ENCODE data around the gene EDN3.

The EDN3 gene

DNA sequence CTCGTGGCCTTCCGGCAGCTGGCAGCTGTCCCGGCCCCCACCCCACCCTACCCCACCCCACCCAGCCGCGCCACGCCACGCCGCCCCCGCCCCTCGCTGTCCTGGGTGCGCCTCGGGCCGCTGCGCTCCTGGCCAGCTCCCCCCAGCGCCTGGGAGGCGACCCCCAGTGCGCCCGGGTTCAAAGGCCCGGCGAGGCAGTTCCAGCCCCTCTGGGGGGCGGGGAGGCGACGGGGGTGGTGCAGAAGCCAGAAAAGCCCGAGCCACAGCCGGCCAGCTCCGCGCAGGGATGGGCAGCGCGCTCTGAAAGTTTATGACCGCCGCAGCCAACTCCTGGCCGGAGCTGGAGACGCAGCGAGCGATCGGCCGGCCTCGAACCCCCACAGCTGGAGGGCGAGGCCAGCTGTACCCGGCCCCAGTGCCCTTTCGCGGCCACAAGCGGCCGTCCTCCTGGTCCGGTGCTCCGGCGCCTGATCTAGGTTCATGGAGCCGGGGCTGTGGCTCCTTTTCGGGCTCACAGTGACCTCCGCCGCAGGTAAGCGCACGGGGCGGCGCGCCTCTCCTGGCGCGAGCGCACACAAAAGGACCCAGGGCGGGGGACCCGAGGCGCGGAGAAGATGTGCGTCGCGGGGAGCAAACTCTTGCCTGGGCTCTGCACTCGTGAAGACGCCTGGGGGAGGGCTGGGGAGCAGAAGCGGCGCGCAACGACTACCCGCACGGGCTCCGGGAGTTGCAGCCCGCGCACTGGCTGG, at the start of gene EDN3:
Gene EDN3 (plus strand): TSS at position 279 of the 749 bp plus-strand sequence. CDS start 202 bp downstream, at position 481.
- no peak for DNase-seq (ENCODE audit: low spot score)

GRCh38 chr20:59253325-59253724, 47.1 kb upstream of the EDN3 start:
- no peak for DNase-seq (ENCODE audit: low spot score)

DNA sequence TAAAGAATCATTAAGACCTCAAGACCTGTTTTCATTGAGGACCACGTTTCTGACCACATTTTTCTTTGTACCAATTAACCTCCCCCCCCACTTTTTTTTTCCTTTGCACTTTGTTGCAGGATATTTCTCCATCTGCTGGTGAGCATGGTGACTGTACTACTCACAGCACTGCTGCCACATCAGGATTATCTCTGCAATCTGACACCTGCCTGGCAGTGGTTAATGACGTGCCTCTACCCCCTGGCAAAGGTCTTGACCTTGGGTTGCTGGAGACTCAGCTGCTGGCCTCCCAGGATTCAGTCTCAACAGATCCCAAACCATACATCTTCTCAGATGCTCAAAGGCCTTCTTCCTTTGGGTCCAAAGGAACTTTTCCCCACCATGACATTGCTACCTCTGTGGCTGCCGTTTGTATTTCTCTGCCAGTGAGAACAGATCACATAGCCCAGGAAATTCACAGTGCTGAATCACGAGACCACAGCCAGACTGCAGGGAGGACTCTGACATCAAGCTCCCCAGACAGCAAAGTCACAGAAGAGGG, 46.6 kb upstream of the EDN3 start:
- no peak for DNase-seq (ENCODE audit: low spot score)

DNA sequence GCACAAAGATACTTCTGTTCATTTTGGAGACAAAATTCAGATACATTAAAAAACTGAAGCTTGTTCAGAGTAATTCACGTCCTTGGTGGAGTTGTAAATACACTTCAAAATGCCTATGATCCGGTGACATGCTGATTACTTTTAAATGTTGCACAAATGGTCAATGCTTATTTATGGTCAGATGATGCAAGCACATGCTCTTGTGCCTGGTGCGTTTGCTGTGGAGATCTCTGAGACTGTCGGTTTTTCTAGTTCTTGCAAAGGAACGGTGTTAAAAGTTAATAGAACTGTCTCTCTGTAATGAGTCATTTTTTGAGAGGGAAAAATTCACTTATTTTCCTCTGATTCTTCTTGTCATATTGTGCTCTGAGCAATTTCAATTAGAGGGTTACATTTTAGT, 45.2 kb upstream of the EDN3 start:
- no peak for DNase-seq (ENCODE audit: low spot score)

DNA sequence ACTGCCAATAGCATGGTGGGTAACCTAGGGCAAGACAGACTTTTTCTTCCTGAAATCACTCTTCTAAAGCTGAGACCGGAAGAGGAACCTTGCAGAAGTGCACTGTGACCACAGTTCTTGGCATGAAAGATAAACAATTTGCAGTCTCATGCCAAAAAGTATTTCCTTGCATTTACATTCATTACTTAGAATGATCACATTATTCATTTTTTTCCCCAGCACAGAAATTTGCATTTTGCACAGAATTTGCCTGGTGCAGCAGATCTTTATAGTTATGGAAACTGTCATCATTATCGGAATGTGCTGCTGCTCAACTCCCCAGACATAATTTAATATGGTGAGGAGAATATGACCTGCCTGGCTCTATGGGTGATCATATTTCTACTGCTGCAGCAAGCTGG, 42.2 kb upstream of the EDN3 start:
- DNase-seq (ENCODE audit: low spot score), result no peak

GRCh38 chr20:59259946-59260345, 40.5 kb upstream of the EDN3 start:
- no peak for DNase-seq (ENCODE audit: low spot score)

- no peak for DNase-seq (ENCODE audit: low spot score)
Observed at GRCh38 chr20:59265298-59265697, 35.1 kb upstream of the EDN3 start.

DNA sequence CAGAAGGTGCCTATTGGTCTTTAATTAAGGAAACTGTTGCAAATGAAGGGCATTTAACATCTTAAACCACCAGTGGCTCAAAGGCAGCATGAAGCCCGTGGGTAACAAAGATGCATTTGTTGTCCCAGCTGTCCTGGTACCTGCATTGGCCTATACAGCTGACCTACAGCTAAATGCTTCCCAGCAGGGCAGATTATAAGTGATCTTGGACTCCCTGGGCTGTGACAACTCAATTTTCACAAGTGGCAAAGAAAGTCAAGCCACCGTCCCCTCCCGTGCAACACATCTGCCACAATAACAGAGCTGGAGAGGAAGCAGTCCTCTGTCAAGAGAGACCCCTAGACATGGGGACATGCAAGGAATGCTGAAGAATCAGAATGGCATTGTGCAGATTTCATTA, 31.5 kb upstream of the EDN3 start:
- no peak for DNase-seq (ENCODE audit: low spot score)

DNA sequence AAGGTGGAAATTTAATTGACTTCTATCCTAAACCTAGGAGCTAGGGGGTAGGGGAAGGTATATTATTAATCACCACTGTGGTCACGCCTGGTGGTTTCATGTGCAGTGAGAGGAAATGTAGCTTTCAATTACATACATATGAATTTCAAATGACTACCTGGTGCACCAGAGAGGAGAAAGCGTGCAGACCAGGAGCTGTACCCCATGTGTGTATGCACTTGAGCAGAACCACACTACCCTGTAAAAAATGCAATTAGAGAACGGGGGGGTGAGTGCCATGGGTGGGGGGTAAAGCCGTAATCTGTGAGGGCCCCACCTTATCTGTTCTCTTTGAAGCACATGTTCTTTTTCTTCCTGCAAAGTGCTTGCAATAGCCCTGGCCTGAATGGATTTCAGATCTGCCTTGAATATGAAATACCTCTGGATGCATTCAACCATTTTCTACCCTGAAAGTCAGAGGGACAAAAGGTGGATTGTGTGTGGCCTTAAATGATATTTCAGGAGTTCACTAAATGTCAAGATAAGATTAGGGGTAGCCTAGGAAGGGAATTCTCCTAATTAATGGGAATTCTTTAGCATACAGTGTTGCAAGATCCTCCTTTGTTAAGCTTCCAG, 30.9 kb upstream of the EDN3 start:
- no peak for DNase-seq (ENCODE audit: low spot score)

DNA sequence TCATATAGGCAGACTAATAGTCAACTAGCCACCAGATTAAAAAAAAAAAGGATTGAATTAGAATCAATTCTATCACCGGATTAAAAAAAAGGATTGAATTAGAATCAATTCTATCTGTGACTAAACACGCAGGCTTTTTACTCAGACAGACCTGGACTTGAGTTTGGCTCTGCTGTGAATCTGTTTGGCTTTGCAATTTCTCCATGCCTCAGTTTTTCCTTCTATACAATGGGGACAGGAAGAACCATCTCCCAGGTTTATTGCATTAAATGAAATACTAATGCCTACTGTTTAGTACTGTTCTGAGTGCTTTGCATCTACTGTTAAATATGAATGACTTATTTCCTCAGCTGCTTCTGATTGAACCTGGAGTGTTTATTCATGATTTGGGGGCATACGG, 30.0 kb upstream of the EDN3 start:
- DNase-seq (ENCODE audit: low spot score), result no peak

- no peak for DNase-seq (ENCODE audit: low spot score)
Observed at GRCh38 chr20:59273739-59274357, 26.6 kb upstream of the EDN3 start.

- DNase-seq (ENCODE audit: low spot score), result no peak
Observed at GRCh38 chr20:59276938-59277337, 23.5 kb upstream of the EDN3 start.

DNA sequence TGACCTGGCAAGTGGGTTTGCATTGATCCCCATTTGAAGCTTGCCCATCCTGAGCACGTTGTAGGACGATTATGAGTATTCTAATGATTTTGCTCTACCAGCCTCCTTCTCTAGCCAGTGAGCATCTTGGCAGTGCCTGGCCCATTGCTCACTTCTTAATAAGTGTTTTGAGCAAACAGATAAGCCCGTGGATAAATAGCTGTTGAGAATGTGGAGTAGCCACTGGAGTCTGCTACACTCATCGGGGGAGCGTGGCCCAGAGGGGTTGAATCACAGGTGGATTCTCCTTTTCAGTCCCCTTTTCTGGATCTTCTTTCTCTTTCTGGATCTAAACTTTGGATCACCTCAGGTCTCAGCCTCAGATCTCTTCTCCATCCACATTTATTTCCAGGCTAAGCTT, 15.9 kb upstream of the EDN3 start:
- no peak for DNase-seq (ENCODE audit: low spot score)

- no peak for DNase-seq (ENCODE audit: low spot score)
Observed at GRCh38 chr20:59289994-59290393, 10.4 kb upstream of the EDN3 start.

GRCh38 chr20:59291740-59292383, 8.5 kb upstream of the EDN3 start:
- DNase-seq (ENCODE audit: low spot score), result peak; percentile 52

GRCh38 chr20:59295531-59295930, 4.9 kb upstream of the EDN3 start:
- DNase-seq (ENCODE audit: low spot score), result no peak

DNA sequence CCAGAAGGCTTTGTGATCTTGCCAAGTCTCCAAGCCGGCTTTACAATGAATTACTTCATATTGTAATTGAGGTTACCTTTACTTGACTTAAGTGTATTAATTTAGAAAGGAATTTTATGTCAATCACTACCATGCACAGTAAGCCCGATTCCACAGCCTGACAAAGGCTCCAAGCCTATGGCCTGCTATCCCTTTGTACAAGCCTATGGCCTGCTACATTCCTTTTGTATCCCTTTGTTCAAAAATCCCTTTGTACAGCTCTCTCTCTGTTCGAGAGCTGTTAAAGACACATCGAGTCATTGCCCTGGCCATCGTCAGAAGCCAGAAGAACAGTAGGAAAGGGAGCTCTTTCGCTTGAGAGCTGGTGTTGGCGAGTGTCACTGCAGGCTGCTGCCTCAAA, 2.7 kb upstream of the EDN3 start:
- no peak for DNase-seq (ENCODE audit: low spot score)

DNA sequence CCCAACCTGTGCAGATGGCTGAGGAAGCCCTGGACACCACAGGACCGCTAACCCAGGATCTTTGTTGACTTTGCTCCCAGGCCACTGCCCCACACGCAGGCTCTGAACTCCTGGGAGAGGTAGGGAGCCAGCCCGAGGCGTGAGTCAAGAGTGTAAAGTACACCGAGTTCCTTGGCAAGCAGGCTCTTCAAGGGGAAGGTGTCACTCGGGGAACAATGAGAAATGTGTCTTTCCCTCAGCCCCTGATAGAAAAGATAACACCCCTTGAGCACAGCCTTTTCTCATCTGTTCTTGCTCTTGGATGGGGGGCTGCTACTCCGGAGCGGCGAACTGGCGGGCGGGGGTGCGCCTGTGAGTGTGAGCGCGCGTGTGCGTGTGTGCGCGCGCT, 472 bp upstream of the EDN3 start:
- DNase-seq (ENCODE audit: low spot score), result peak; percentile 14

DNA sequence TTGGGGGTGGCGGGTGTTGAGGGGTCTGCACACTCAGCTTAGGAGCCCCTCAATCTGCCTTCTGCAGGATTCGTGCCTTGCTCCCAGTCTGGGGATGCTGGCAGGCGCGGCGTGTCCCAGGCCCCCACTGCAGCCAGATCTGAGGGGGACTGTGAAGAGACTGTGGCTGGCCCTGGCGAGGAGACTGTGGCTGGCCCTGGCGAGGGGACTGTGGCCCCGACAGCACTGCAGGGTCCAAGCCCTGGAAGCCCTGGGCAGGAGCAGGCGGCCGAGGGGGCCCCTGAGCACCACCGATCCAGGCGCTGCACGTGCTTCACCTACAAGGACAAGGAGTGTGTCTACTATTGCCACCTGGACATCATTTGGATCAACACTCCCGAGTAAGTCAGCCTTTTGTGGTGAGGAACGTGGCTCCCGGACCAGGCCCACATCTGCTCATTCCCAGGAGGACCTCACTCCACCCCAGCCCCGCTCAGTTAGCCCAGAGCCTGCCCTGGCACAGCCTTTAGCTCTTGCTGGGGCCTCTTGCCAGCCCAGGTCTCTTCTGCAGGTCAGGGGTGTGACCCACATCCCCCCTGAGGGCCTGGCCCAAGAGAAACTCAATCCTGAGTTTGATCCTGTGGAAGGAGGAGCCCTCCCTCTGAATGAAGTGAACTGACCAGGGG, 1.1 kb downstream of the EDN3 start:
- no peak for DNase-seq (ENCODE audit: low spot score)

DNA sequence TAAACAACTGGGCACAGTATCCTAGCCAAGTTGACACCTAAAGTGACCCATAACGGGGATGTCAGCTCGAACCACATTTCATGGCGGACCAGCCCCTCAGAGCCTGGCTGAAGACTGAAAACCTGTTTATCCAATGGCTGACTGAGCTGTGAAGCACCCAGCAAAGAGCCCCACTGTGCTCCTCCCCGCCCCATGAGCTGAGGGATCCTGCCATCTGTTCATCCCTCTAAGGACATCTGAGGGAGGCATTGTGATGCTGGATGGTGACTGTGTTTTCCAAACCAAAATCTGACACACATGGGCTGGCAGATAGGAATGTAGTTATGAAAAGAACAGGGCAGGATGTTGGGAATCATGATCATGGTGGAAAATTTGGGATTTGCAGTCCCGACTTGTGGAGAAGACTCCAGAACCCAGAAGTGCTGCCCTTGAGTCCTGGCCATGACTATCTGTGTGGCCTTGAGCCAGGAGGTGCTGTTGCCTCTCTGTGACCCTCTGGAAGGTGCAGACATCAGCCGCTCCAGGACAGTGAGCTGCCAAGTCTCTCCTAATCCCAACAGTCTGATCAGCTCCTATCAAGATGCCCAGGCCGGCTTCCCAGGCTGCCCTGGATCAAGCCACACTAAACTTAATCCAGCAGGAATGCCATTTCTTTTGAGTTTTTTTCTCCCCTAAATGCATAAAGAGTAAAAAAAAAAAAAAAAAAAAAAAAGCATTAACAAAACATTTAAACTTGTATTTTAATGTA, 5.7 kb downstream of the EDN3 start:
- no peak for DNase-seq (ENCODE audit: low spot score)

DNA sequence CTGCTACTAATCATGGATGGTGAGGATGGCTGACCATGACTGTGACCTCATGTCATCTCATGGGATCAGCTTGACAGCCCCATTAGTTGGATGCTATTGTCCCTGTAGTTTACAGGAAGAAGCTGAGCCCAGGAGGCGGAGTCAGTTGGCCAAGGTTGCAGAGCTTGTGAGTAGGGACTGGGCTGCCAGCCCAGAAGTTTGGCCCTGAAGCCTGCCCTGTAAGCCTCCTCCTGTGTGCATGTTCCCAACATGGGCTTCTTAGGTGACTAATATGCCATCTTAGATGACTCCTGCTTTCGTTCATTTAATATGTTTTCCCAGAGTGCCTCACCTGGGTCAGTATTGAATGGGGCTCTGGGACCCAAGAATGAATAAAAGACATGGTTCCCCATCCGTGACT, 6.9 kb downstream of the EDN3 start:
- no peak for DNase-seq (ENCODE audit: low spot score)

Data from LoVo (cell line).